K562 (cell line): ENCODE measurements around the gene MYB. TPM values are rescaled to one million over a fixed set of nuclear protein-coding genes. Genes with fewer than 3 reads are reported as not detected.

Experiments
- BCL6 ChIP-seq: fragments of 250-450 bp; sonication (Bioruptor Pico); IDR thresholded peaks from 2 replicates; pipeline ENCODE4 v1.4.0; 2020
- CCNT2 ChIP-seq: IDR thresholded peaks from 2 replicates; pipeline ENCODE4 v1.6.1; 2011; ENCODE audit warnings: borderline replicate concordance, low read depth, mild to moderate bottlenecking, moderate library complexity, mixed read lengths, low read length; ENCODE audit not compliant: insufficient read length; ENCODE audit errors: extremely low read depth
- CREB3L1 ChIP-seq: fragments of 450-650 bp; IDR thresholded peaks from 2 replicates; pipeline ENCODE4 v1.6.1; 2014; ENCODE audit warnings: low read depth, mild to moderate bottlenecking, moderate library complexity, borderline replicate concordance
- MITF ChIP-seq: IDR thresholded peaks from 2 replicates; pipeline ENCODE4 v1.6.1; 2014; ENCODE audit warnings: antibody characterized with exemption
- MLX ChIP-seq, 2 experiments: fragments of 450-650 bp in 1 of 2; sonication (generic) in 1 of 2; formaldehyde crosslinking; conservative IDR thresholded peaks; 2 replicates each; pipeline versions ENCODE4 v1.4.0 to v1.8.1; 2020 to 2022; ENCODE audit warnings: mild to moderate bottlenecking in 1 of 2, missing genetic modification reagents in 1 of 2
- NCOA1 ChIP-seq: fragments of 450-650 bp; IDR thresholded peaks from 2 replicates; pipeline ENCODE4 v1.6.1; 2016; ENCODE audit warnings: low read depth
- NCOR1 ChIP-seq: fragments of 450-650 bp; IDR thresholded peaks from 2 replicates; pipeline ENCODE4 v1.6.1; 2016; ENCODE audit warnings: mild to moderate bottlenecking, moderate library complexity
- NR3C1 ChIP-seq: sonication (generic); formaldehyde crosslinking; IDR thresholded peaks from 2 replicates; pipeline ENCODE4 v1.8.1; 2022; ENCODE audit warnings: missing genetic modification reagents
- NRF1 ChIP-seq, 2 experiments: fragments of 450-650 bp; IDR thresholded peaks in 1 of 2; conservative IDR thresholded peaks in 1 of 2; 2 replicates each; pipeline ENCODE4 v1.6.1; 2014; ENCODE audit warnings: mild to moderate bottlenecking in 2 of 2
- OTX1 ChIP-seq: fragments of 450-650 bp; formaldehyde crosslinking; IDR thresholded peaks from 2 replicates; pipeline ENCODE4 v1.4.0; 2022; ENCODE audit warnings: mild to moderate bottlenecking
- RBM34 ChIP-seq: fragments of 200-400 bp; formaldehyde crosslinking; IDR thresholded peaks from 2 replicates; pipeline ENCODE4 v1.6.1; 2018; ENCODE audit warnings: low read length, borderline replicate concordance; ENCODE audit not compliant: insufficient read depth
- SMAD4 ChIP-seq: fragments of 250-450 bp; sonication (Bioruptor Pico); conservative IDR thresholded peaks from 2 replicates; pipeline ENCODE4 v1.8.0; 2021; ENCODE audit warnings: inconsistent platforms, mild to moderate bottlenecking, moderate library complexity
- SOX6 ChIP-seq: fragments of 450-650 bp; IDR thresholded peaks from 2 replicates; pipeline ENCODE4 v1.6.1; 2014; ENCODE audit warnings: mild to moderate bottlenecking
- SRF ChIP-seq, 2 experiments: fragments of 250-450, 450-650 bp in 1 of 2; sonication (Bioruptor Pico) in 1 of 2; sonication (generic) in 1 of 2; formaldehyde crosslinking; IDR thresholded peaks; 2 replicates each; pipeline versions ENCODE4 v1.5.0 to v1.5.1; 2020 to 2022; ENCODE audit warnings: mild to moderate bottlenecking in 1 of 2, missing genetic modification reagents in 1 of 2
- XRCC5 ChIP-seq: fragments of 200-400 bp; formaldehyde crosslinking; IDR thresholded peaks from 2 replicates; pipeline ENCODE4 v1.6.1; 2017; ENCODE audit warnings: low read depth, mild to moderate bottlenecking, low read length
- ZNF23 ChIP-seq: fragments of 250-450 bp; sonication (Bioruptor Pico); IDR thresholded peaks from 2 replicates; pipeline ENCODE4 v1.4.0; 2020; ENCODE audit warnings: mild to moderate bottlenecking
- ZNF24 ChIP-seq: fragments of 450-650 bp; IDR thresholded peaks from 2 replicates; pipeline ENCODE4 v1.6.1; 2016
- ZNF280A ChIP-seq: fragments of 450-650 bp; IDR thresholded peaks from 2 replicates; pipeline ENCODE4 v1.6.1; 2018; ENCODE audit warnings: mild to moderate bottlenecking, low read depth; ENCODE audit not compliant: partially characterized antibody
- ZNF444 ChIP-seq: fragments of 250-450 bp; sonication (Bioruptor Pico); IDR thresholded peaks from 2 replicates; pipeline ENCODE4 v1.4.0; 2020; ENCODE audit warnings: mild to moderate bottlenecking, moderate library complexity
- ZNF512 ChIP-seq: IDR thresholded peaks from 2 replicates; pipeline ENCODE4 v1.6.1; 2016; ENCODE audit warnings: missing genetic modification characterization, missing compliant biosample characterization
- ZNF830 ChIP-seq: fragments of 250-450 bp; sonication (Bioruptor Pico); IDR thresholded peaks from 2 replicates; pipeline ENCODE4 v1.5.0; 2021; ENCODE audit warnings: mild to moderate bottlenecking
- ZSCAN32 ChIP-seq: fragments of 450-650 bp; formaldehyde crosslinking; IDR thresholded peaks from 2 replicates; pipeline ENCODE4 v1.4.0; 2020; ENCODE audit warnings: mild to moderate bottlenecking, moderate library complexity
- polyA plus RNA-seq, 8 experiments: library from polyadenylated mRNA; depleted of rRNA in 4 of 8; stranded (reverse) in 5 of 8; unstranded in 3 of 8; fragments of >200 nt; fragmentation: Nextera tagmentation in 2 of 8; fragmentation: Illumina TruSeq in 1 of 8; extraction: Ambion mirVana in 2 of 8; extraction: Trizol in 1 of 8; gene quantifications; 2 replicates each; pipeline versions ENCODE4 v1.2.1 to v1.2.3, GENCODE V29; 2011 to 2014; ENCODE audit warnings: inconsistent platforms in 1 of 8, missing spikeins in 1 of 8
- total RNA-seq, 7 experiments: library from RNA; depleted of rRNA in 6 of 7; stranded (reverse); fragments of >200 nt in 6 of 7; fragmentation: Illumina TruSeq in 2 of 7; extraction: Trizol in 2 of 7; gene quantifications; 2 replicates each; pipeline versions ENCODE4 v1.2.1 to v1.2.3, GENCODE V29; 2011 to 2021; ENCODE audit warnings: low replicate concordance in 1 of 7

MYB gene
- total and polyA plus RNA-seq, 9 of the 15 experiments (the other 6 are each of a cell fraction or from before 2014, with no cell fraction given), result 35.8 to 218 (median 140) TPM

GRCh38 chr6:135183532-135184440 lies 2.7 kb downstream of the MYB start (continued):
- TF ChIP-seq ZNF23 (CRISPR knock-in tag) (no peak), NCOR1 (no peak; the same call in 1 of the 2 replicates), ZNF512 (tag) (no peak), ZNF830 (CRISPR knock-in tag) (0 out of 2 replicates have a peak, but pooled peaks have one; percentile 29), ZNF444 (CRISPR knock-in tag) (no peak), ZNF280A (no peak), ZSCAN32 (CRISPR knock-in tag) (no peak), XRCC5 (no peak), BCL6 (CRISPR knock-in tag) (no peak), MITF (no peak), SMAD4 (peak; percentile 56), NR3C1 (CRISPR knock-in tag) (no peak), NCOA1 (no peak), SRF (CRISPR knock-in tag; IDR thresholded peaks at IDR 0.05) (no peak), ZNF24 (peak; percentile 52; the same call in 1 of the 2 replicates), NRF1 (conservative IDR thresholded peaks at IDR 0.05 in 1 of 2, IDR thresholded peaks at IDR 0.05 in 1 of 2) (no peak), RBM34 (no peak), OTX1 (CRISPR knock-in tag) (no peak), CCNT2 (no peak), SOX6 (peak; percentile 64), MLX (CRISPR knock-in tag; conservative IDR thresholded peaks at IDR 0.05) (no peak), CREB3L1 (peak; percentile 79; the same call in 1 of the 2 replicates)
